ENCODE data around the gene FBXO42. TPM values are rescaled to one million over a fixed set of nuclear protein-coding genes. Genes with fewer than 3 reads are reported as not detected.
"Not testable (repeated sequence)": the region's sequence is repeated elsewhere in the genome, so short reads cannot be mapped to it uniquely, and the experiment has no call there.

FBXO42 gene
- polyA plus RNA-seq, 1 donor, result 17.2 TPM

DNA sequence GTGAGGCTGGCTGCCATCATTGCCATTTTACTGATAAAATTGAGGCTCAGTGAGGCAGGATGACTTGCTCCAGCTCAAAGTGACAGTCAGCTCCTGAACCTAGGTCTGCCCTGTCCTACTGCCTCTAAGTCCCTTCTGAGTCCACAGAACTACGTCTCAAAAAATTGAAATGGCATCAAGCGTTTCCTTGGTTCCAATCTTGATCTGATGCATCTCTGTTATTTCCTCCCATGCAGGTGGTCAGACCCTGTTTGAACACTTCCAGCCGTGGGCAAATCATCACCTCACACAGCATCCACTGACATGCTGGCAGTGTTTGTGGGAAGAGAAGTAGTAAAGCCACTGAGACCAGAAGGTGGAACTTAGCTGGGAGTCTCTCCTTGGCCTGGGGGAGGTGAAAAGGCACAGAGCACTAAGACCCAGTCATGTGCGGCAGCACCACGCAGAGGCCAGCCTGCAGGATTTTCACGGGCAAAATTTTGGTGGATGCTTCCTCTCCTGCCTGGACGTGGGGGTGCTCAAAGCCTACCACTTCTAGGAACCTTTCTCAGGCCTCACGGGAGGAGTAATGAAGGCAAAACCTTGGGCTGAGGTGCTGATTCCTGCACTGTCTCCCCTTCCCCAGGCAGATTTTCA, 107.5 kb downstream of the FBXO42 start:
- DNase-seq (ENCODE audit: low read depth), result no peak

DNA sequence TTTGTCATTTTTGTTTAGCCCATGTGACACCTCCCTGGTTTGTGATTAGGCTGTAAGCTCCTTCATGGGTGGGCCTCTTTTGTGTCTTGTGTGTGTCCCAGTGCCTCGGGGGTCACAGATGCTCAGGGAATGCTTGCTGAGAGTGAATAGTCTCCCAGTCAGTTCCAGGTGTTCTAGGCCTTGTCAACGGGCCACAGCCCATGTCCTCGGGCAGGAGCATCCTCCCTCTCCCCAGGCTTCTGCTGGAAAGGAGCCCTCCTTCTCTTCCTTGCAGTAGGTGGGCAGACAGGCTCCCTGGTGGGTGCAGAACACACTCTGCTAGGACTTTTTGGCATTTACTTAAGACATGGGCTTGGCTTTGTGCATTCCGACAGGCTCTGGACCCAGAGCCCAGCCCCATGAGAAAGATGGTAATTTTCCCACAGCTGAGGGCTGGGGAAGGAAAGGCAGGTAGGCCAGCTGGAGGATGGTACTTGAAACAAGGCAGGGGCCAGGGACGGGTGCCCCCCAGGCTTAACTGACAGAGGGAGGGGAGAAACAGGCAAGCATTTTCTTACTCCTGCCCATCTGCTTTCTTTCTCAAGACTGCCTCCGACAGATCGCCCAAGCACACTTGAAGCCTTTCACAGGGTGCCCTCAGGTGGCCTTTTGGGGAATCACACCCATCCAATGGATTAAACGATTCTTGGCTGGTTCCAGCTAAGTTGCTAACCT, 108.2 kb downstream of the FBXO42 start:
- no peak for DNase-seq (ENCODE audit: low read depth)

DNA sequence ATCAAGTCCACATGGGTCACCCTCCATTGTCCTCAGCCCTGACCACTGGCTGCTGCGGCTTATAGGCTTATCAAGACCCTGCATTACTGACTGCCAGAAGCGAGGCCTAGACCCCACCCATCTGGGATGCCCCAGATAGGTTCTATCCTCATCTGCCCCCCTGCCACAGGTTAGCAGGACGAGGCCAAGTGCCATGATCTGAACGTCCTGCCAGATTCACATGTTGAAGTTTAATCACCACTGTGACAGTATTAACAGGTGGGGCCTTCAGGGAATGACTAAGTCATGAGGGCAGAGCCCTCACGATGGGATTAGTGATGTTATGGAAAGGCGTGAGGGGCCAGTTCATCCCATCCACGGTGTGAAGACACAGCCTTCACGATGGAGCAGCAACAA, 109.1 kb downstream of the FBXO42 start:
- DNase-seq (ENCODE audit: low read depth), result no peak

DNA sequence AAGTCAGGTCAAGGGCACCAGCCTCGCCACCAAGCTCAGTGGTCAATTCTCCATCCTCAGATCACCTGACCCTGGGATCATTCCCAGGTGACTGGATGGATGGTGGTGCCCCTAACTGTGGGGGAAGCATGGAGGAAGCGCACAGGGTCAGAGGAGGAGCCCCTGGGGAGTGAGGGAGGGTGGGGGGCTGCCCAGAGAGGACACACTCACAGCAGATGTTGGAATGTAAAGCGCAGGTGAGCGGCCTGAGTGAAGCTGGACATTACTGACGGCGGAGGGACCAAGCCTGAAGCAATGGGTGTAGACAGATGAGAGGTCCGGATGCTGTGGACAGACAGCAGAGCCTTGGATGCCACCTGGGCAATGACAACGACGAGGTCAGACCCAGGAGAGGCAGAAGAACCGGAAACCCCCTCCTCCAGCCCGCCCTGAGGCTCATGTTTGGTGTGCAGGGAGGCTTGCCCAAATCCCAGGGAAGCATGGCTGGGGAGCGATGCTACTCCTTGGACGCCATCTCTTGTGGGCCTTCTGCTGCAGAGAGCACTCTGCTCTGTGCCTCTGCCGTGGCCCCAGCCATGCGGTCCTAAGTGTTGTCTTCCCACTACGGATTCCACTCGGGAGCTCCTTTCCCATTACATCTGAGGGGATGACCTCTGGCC, 109.6 kb downstream of the FBXO42 start:
- no peak for DNase-seq (ENCODE audit: low read depth)

GRCh38 chr1:16241221-16241708, 111.0 kb downstream of the FBXO42 start:
- DNase-seq (ENCODE audit: low read depth), result no peak

- no peak for DNase-seq (ENCODE audit: low read depth)
Measured at GRCh38 chr1:16239972-16240491, 112.2 kb downstream of the FBXO42 start.

DNA sequence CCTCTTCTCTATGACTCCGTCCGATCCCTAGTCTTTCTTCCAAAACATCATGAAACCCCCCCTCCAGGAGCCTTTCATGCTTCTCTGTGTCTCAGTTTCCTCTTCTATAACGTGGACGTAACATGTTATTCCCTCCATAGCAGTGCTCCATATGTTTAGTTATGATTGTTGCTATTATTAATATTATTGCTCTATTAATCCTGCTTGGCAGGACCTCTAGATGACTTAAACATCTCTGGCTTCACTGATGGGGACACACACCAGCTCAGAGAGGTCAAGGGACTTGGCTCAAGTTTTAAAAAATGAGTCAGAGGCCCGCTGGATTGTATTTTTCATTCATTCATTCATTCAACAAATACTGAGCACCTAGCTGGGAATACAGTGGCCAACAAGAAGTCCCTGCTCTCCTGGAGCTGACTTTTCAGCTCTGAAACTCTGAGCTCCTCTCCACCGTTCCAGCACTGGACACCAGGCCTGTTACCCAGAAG, 114.9 kb downstream of the FBXO42 start:
- no peak for DNase-seq (ENCODE audit: low read depth)

GRCh38 chr1:16236511-16237342, 115.6 kb downstream of the FBXO42 start, which contains the start of gene CPLANE2:
Gene CPLANE2 (minus strand): TSS chr1:16237183. CDS start chr1:16236742, 441 bp downstream.
- DNase-seq (ENCODE audit: low read depth), result peak; percentile 84

GRCh38 chr1:16235944-16236510, 116.3 kb downstream of the FBXO42 start:
- DNase-seq (ENCODE audit: low read depth), result no peak

DNA sequence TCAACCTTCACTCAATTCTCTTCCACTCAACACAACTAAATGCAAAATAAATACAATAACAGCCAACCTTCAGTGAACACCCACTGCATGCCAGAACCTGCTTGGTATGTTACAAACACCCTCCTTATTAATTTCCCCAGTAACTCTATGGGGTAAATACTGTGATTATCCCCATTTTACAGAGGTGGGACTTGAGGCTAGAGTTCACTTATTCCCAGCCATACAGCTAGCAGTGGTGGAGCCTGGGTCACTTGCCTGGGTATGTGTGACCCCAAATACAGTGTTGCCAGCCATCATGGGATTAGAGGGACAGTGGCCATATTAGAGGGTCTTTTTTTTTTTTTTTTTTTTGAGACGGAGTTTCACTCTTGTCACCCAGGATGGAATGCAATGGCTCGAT, 116.9 kb downstream of the FBXO42 start:
- DNase-seq (ENCODE audit: low read depth), result no peak

- DNase-seq (ENCODE audit: low read depth), result no peak
Measured at GRCh38 chr1:16233431-16233830, 118.8 kb downstream of the FBXO42 start.

DNA sequence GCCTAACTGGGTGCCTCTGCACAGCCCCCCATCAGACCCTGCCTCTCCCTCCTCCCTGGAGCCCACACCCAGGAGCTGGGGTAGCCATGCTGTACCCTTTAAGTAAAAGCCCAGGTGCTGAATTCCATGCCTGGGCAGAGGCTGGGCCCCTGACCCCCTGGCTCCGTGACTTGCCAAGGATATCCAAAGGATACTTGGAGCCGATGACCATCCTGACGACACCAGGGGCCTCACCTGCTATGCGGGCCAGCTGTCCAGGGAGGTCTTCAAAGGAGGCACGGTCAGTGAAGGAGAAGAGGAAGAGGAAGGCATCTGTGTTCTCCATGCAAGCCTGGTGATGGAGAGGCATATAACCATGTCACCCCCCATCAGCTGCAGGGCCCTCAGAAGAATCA, 120.0 kb downstream of the FBXO42 start:
- DNase-seq (ENCODE audit: low read depth), result no peak

DNA sequence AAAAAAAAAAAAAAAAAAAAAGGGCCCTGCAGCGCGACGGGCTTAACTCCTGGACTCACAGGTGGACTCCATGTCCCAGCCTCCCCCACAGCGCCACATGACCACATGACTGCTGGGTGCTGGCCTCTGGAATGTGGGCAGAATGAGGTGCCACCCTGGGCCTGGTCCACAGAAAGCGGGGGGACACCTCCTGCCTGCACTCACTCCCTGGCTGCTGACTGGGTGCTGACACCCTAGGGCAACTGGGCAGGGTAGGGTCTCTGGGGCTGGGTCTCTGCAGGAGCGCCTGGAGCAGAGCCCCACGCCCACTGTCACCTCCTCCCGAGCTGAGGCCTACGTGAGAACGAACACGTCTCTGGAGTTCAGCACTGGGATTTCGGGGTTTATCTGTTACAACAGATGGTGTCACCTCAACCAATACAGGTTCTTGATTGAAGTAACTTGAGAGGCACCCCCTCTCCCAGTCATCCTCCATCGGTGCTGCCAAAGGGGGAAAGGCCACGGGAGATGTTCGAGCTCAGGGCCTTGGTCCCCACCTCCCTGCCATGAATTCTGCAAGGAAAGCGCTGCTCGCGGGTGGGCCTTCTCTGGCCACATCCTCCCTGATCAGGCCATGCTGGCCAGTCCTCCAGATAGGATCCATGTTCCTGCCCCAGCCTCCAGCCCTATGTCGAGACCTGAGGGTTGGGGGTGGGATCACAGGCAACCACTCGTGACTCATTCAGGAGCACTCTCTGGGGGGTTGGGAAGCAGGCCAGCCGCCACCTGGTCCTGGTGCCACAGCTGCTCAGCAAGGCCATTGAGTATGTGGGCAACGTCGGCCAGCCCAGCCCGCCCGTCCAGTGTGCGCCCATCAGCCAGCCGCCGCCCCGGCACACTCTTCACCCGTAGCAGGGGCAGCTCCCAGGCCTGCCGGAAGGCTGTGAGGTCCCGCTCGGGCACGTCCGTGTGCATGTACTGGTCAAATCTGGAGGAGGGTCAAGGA, 120.7 kb downstream of the FBXO42 start:
- no peak for DNase-seq (ENCODE audit: low read depth)

DNA sequence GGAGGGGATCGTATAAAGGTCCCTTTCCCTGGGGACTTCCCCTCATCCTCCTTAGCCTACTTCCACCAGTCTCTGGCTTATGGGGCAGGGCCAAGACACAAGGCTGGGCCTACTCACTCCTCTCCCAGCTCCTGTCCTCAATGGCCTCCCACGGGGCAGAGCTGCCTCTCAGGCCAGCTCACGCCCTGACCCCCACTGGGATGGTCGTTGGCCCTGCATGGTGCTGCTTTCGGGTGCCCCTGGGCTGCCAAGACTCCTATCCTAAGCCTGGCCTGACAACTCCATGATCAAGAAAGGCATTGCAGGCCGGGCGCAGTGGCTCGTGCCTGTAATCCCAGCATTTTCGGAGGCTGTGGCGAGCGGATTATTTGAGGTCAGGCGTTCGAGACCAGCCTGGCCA, 121.5 kb downstream of the FBXO42 start:
- no peak for DNase-seq (ENCODE audit: low read depth)

DNA sequence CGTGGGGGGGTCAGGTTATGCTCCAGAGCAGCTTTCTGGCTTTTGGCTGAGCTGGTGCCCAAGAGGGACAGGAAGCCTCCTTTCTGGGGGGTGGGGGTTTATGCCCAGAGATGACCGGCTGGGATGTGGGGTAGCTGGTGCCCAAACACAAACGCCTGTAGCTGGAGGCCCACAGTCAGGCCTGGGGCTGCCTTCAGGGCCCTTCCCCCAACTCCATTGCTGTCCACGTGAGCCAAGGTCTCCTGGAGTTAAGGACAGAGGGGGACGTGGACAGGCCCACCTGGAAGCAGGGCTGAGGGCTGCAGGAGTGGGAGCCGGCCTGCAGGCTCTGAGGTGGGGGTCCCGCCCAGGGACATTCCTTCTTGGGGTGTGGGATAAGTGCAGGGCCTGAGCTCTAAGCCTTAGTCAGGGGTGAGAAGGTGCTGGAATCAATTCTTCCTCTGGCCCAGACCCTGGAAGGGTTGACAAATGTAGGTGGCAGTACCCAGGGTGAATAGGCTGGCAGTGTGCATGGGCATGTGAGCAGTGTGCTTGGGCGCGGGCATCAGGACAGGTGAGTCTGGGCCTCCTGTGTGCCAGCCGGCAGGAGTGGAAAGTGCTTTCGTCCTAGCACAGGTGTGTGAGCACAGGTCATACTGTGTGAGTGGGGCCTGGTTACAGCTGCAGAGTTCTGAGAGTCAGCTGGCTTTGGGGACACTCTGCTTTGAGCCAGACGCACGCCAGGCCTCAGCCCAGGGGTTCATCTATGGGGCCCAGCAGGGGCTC, 122.1 kb downstream of the FBXO42 start:
- no peak for DNase-seq (ENCODE audit: low read depth)

DNA sequence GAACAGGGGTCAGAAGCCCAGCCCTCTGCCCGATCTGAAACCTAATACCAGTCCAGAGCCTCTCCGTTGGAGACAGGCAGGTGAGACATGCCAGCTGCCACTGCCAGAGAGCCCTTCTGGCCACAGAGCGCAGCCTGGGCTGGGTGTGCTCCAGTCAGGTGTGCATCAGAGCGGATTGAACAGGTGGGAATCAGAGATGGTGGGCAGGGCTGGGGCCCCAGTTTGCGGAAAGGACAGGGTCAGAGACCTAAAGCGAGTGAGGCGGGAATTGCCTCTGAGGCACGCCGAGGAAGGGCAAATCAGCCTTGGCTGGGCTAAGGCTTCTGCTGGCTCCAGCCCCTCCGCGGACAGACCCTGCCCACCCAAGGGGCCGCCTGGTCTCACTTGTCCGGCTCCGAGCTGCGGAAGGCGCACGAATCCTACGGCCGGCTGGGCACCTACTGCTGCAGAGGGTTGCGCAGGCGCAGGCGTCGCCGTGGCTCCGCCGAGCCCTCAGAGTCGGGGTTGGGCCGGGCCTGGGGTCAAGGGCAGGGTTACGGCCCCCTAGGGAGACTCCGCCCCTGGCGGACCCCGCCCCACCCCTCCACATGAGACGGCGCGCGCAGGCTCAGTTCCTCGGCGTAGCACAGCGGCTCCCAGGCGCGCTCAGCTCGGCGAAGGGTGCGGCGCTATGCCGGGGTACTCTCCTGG, 125.6 kb downstream of the FBXO42 start:
- no peak for DNase-seq (ENCODE audit: low read depth)

- no peak for DNase-seq (ENCODE audit: low read depth)
Measured at GRCh38 chr1:16226129-16226489, 126.2 kb downstream of the FBXO42 start.

DNA sequence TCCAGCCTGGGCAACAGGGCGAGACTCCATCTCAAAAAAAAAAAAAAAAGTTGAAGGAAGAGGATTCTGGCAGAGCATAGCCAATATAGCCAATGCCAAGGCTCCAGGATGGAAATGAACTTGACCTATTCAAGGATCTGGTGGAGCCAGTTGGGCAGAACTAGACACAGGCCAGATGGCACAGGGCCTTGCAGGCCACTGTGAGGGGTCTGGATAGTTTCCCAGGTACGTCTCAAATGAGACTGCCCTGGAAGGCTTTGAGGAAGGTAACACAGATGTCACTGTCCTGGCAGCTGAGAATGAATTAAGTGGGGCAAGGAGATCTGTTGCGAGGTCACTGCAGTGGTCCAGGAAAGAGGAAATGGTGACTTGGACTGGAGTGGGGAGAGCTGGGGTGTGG, 127.8 kb downstream of the FBXO42 start:
- no peak for DNase-seq (ENCODE audit: low read depth)

- not testable (repeated sequence) for DNase-seq (ENCODE audit: low read depth)
Measured at GRCh38 chr1:16222716-16223115, 129.6 kb downstream of the FBXO42 start.
